Right ventricle myocardium superior (tissue), 1 donor: ENCODE data around the gene VIL1. TPM values are rescaled to one million over a fixed set of nuclear protein-coding genes. Genes with fewer than 3 reads are reported as not detected.

Source experiments
- ATAC-seq: fragments of 200-7000 bp; cut with Tn5 transposase; one replicate; pipeline ENCODE4 v1.9.1; 2020; ENCODE audit warnings: mild to moderate bottlenecking; ENCODE audit not compliant: poor library complexity
- DNase-seq: peaks from one replicate; pipeline ENCODE4 v3.0.0-alpha.2; 2020
- intact Hi-C: fragments of 100-400 bp; cut with DNase I; formaldehyde crosslinking; loops from one replicate; pipeline ENCODE4 v1.11.2; 2022
- total RNA-seq: library from RNA; stranded (reverse); fragmentation: NEBNext Ultra II Directional; extraction: Animal tissue kit (Norgen Biotek cat#: 25700); gene quantifications from one replicate; pipeline ENCODE4 v1.2.1, GENCODE V29; 2021
- donor health status: DM: no; HTN: yes; CAD: no; lungs with severe emphysema.

The VIL1 gene
- total RNA-seq, 1 donor from 2014 or later: not detected

GRCh38 chr2:218429911-218430692 is 11.2 kb downstream of the VIL1 start:
- intact Hi-C loops: no loop called here
- ATAC-seq (no peak), DNase-seq (no peak)

GRCh38 chr2:218430721-218431120 is 11.8 kb downstream of the VIL1 start:
- ATAC-seq (no peak), DNase-seq (no peak)
- intact Hi-C loops: no loop called here

GRCh38 chr2:218431878-218432277 is 13.0 kb downstream of the VIL1 start:
- ATAC-seq (no peak), DNase-seq (no peak)
- intact Hi-C loops: no loop called here

- intact Hi-C loops: no loop called here
- DNase-seq (no peak), ATAC-seq (no peak)
Observed at GRCh38 chr2:218432676-218433365, 13.9 kb downstream of the VIL1 start.

GRCh38 chr2:218434456-218434855 is 15.5 kb downstream of the VIL1 start:
- ATAC-seq (no peak), DNase-seq (no peak)
- intact Hi-C loops: no loop called here

- intact Hi-C loops: no loop called here
- DNase-seq (no peak), ATAC-seq (no peak)
Observed at GRCh38 chr2:218435003-218435982, 16.4 kb downstream of the VIL1 start.

- ATAC-seq (no peak), DNase-seq (no peak)
- intact Hi-C loops: no loop called here
Observed at GRCh38 chr2:218436992-218437391, 18.1 kb downstream of the VIL1 start.

GRCh38 chr2:218437969-218438368 is 19.0 kb downstream of the VIL1 start:
- no peak for ATAC-seq
- intact Hi-C loops: no loop called here
- no peak for DNase-seq

- intact Hi-C loops: no loop called here
- ATAC-seq (peak; percentile 41), DNase-seq (peak; percentile 53)
Observed at GRCh38 chr2:218438596-218438995, 19.7 kb downstream of the VIL1 start.

GRCh38 chr2:218444692-218445357 is 25.9 kb downstream of the VIL1 start:
- intact Hi-C loops: no loop called here
- peak; percentile 36 for ATAC-seq
- no peak for DNase-seq

GRCh38 chr2:218445602-218446001 is 26.7 kb downstream of the VIL1 start:
- DNase-seq (no peak), ATAC-seq (no peak)
- intact Hi-C loops: no loop called here

- intact Hi-C loops: no loop called here
- ATAC-seq (no peak), DNase-seq (no peak)
Observed at GRCh38 chr2:218446547-218446946, 27.6 kb downstream of the VIL1 start.

GRCh38 chr2:218447072-218447471 is 28.1 kb downstream of the VIL1 start:
- intact Hi-C loops: no loop called here
- no peak for DNase-seq
- no peak for ATAC-seq

GRCh38 chr2:218448934-218449333 is 30.0 kb downstream of the VIL1 start:
- DNase-seq (no peak), ATAC-seq (no peak)
- intact Hi-C loops: no loop called here

- intact Hi-C loops: no loop called here
- no peak for ATAC-seq
- DNase-seq: no peak
Observed at GRCh38 chr2:218452079-218452478, 33.2 kb downstream of the VIL1 start.

- DNase-seq: no peak
- ATAC-seq: no peak
- intact Hi-C loops: no loop called here
Observed at GRCh38 chr2:218456849-218457248, 37.9 kb downstream of the VIL1 start.

- no peak for ATAC-seq
- no peak for DNase-seq
- intact Hi-C loops: no loop called here
Observed at GRCh38 chr2:218458598-218458997, 39.7 kb downstream of the VIL1 start.

- DNase-seq (no peak), ATAC-seq (peak; percentile 43)
- intact Hi-C loops: loop anchor here (5.0 to 10.0 kb wide), 3 partner anchors 59 to 191 kb away; partner anchors contain the start of genes AAMP and PNKD
Observed at GRCh38 chr2:218465987-218466633, 47.2 kb downstream of the VIL1 start.
